ENCODE measurements around the gene ZNF138.

ZNF138 gene

GRCh38 chr7:64879800-64880199 lies 85.6 kb downstream of the ZNF138 start:
- Histone ChIP-seq H3K27ac (ENCODE audit: low read depth, low read length) (no peak overlapping the region), H3K9me3 (ENCODE audit: control insufficient read depth in 1 of 2, low read length in 2 of 2) (peaks cover 0 to 24% of the 10 kb centered on the region in 2 donors), H3K36me3 (ENCODE audit: control insufficient read depth in 1 of 2, insufficient read depth in 2 of 2, low read length in 2 of 2) (no peaks in the 10 kb centered on the region), H3K27me3 (ENCODE audit: control insufficient read depth in 1 of 2, insufficient read depth in 2 of 2, low read length in 2 of 2) (peaks cover 0 to 8% of the 10 kb centered on the region in 2 donors), H3K4me3 (ENCODE audit: low read depth in 1 of 2, low read length in 2 of 2) (no peak overlapping the region), H3K4me1 (ENCODE audit: control insufficient read depth in 1 of 2, insufficient read depth in 2 of 2, low read length in 2 of 2) (no peaks in the 10 kb centered on the region), H3K9ac (ENCODE audit: low read depth in 1 of 2, low read length in 2 of 2) (no peak overlapping the region)

- peaks cover 0 to 22% of the 10 kb centered on the region in 2 donors for H3K9me3 ChIP-seq (ENCODE audit: control insufficient read depth in 1 of 2, low read length in 2 of 2)
- H3K4me3 ChIP-seq (ENCODE audit: low read depth in 1 of 2, low read length in 2 of 2), result no peak overlapping the region
- peaks cover 0 to 8% of the 10 kb centered on the region in 2 donors for H3K27me3 ChIP-seq (ENCODE audit: control insufficient read depth in 1 of 2, insufficient read depth in 2 of 2, low read length in 2 of 2)
- H3K36me3 ChIP-seq (ENCODE audit: control insufficient read depth in 1 of 2, insufficient read depth in 2 of 2, low read length in 2 of 2), result no peaks in the 10 kb centered on the region
- H3K9ac ChIP-seq (ENCODE audit: low read depth in 1 of 2, low read length in 2 of 2), result no peak overlapping the region
- no peaks in the 10 kb centered on the region for H3K4me1 ChIP-seq (ENCODE audit: control insufficient read depth in 1 of 2, insufficient read depth in 2 of 2, low read length in 2 of 2)
- H3K27ac ChIP-seq (ENCODE audit: low read depth, low read length), result no peak overlapping the region
Measured at GRCh38 chr7:64880322-64881297, 86.4 kb downstream of the ZNF138 start.

- H3K27ac ChIP-seq (ENCODE audit: low read depth, low read length), result no peak overlapping the region
- H3K4me3 ChIP-seq (ENCODE audit: low read depth in 1 of 2, low read length in 2 of 2), result no peak overlapping the region
- peaks cover 0 to 22% of the 10 kb centered on the region in 2 donors for H3K9me3 ChIP-seq (ENCODE audit: control insufficient read depth in 1 of 2, low read length in 2 of 2)
- peaks cover 0 to 8% of the 10 kb centered on the region in 2 donors for H3K27me3 ChIP-seq (ENCODE audit: control insufficient read depth in 1 of 2, insufficient read depth in 2 of 2, low read length in 2 of 2)
- no peaks in the 10 kb centered on the region for H3K4me1 ChIP-seq (ENCODE audit: control insufficient read depth in 1 of 2, insufficient read depth in 2 of 2, low read length in 2 of 2)
- no peaks in the 10 kb centered on the region for H3K36me3 ChIP-seq (ENCODE audit: control insufficient read depth in 1 of 2, insufficient read depth in 2 of 2, low read length in 2 of 2)
- no peak overlapping the region for H3K9ac ChIP-seq (ENCODE audit: low read depth in 1 of 2, low read length in 2 of 2)
Measured at GRCh38 chr7:64881461-64882287, 87.4 kb downstream of the ZNF138 start.

GRCh38 chr7:64882341-64883112 lies 88.3 kb downstream of the ZNF138 start:
- H3K27ac ChIP-seq (ENCODE audit: low read depth, low read length), result no peak overlapping the region
- peaks cover 0 to 8% of the 10 kb centered on the region in 2 donors for H3K27me3 ChIP-seq (ENCODE audit: control insufficient read depth in 1 of 2, insufficient read depth in 2 of 2, low read length in 2 of 2)
- no peaks in the 10 kb centered on the region for H3K36me3 ChIP-seq (ENCODE audit: control insufficient read depth in 1 of 2, insufficient read depth in 2 of 2, low read length in 2 of 2)
- no peaks in the 10 kb centered on the region for H3K4me1 ChIP-seq (ENCODE audit: control insufficient read depth in 1 of 2, insufficient read depth in 2 of 2, low read length in 2 of 2)
- H3K9ac ChIP-seq (ENCODE audit: low read depth in 1 of 2, low read length in 2 of 2), result no peak overlapping the region
- H3K4me3 ChIP-seq (ENCODE audit: low read depth in 1 of 2, low read length in 2 of 2), result peak overlapping the region; percentile 17 to 50
- peaks cover 0 to 18% of the 10 kb centered on the region in 2 donors for H3K9me3 ChIP-seq (ENCODE audit: control insufficient read depth in 1 of 2, low read length in 2 of 2)

Measured in duodenal mucosa (tissue), 2 donors.